DND-41 (cell line): ENCODE measurements around the gene SLC22A1.

Experiments
- ATAC-seq: fragments of 200-7000 bp; cut with Tn5 transposase; 3 replicates; pipeline ENCODE4 v1.9.1; 2021; ENCODE audit warnings: low read depth; ENCODE audit not compliant: insufficient read depth
- DNase-seq: peaks from one replicate; pipeline ENCODE4 v3.0.0-alpha.2; 2020
- H2AFZ ChIP-seq: 2 replicates; pipeline ENCODE4 v1.6.0; 2012; ENCODE audit warnings: low read depth, low read length
- H3K27ac ChIP-seq: 2 replicates; pipeline ENCODE4 v1.5.1; 2012; ENCODE audit warnings: low read length, inconsistent platforms
- H3K27me3 ChIP-seq: fragments of 200-600 bp; sonication (generic); 2 replicates; pipeline ENCODE4 v1.6.0; 2012; ENCODE audit warnings: low read length, mild to moderate bottlenecking, inconsistent platforms; ENCODE audit not compliant: insufficient read depth, poor library complexity
- H3K36me3 ChIP-seq: 2 replicates; pipeline ENCODE4 v1.5.1; 2012; ENCODE audit warnings: low read length, inconsistent platforms; ENCODE audit not compliant: insufficient read depth
- H3K4me1 ChIP-seq: 2 replicates; pipeline ENCODE4 v1.5.1; 2012; ENCODE audit warnings: mild to moderate bottlenecking, low read length; ENCODE audit not compliant: insufficient read depth
- H3K4me2 ChIP-seq: 2 replicates; pipeline ENCODE4 v1.6.0; 2012; ENCODE audit warnings: mild to moderate bottlenecking, moderate library complexity, low read length, inconsistent platforms; ENCODE audit not compliant: insufficient read depth
- H3K4me3 ChIP-seq, 2 experiments: fragments of 200-600 bp in 1 of 2; shearing (Covaris generic) in 1 of 2; 2 replicates each; pipeline ENCODE4 v1.5.1; 2012 to 2016; ENCODE audit warnings: inconsistent platforms in 2 of 2, low read length in 2 of 2, mild to moderate bottlenecking in 2 of 2, low read depth in 1 of 2, moderate library complexity in 1 of 2
- H3K79me2 ChIP-seq: 2 replicates; pipeline ENCODE4 v1.6.0; 2012; ENCODE audit warnings: low read length, inconsistent platforms; ENCODE audit not compliant: insufficient read depth
- H3K9ac ChIP-seq: 2 replicates; pipeline ENCODE4 v1.6.0; 2012; ENCODE audit warnings: low read depth, mild to moderate bottlenecking, inconsistent platforms, low read length, moderate library complexity
- H3K9me3 ChIP-seq: 2 replicates; pipeline ENCODE4 v1.5.1; 2012; ENCODE audit warnings: low read length, moderate library complexity, mild to moderate bottlenecking, inconsistent platforms; ENCODE audit not compliant: insufficient read depth, severe bottlenecking
- H4K20me1 ChIP-seq: 2 replicates; pipeline ENCODE4 v1.6.0; 2012; ENCODE audit warnings: low read length; ENCODE audit not compliant: insufficient read depth
- CTCF ChIP-seq: IDR thresholded peaks from 2 replicates; pipeline ENCODE4 v1.5.1; 2012; ENCODE audit warnings: borderline replicate concordance, low read length, moderate library complexity, mild to moderate bottlenecking; ENCODE audit not compliant: poor library complexity, severe bottlenecking; ENCODE audit errors: extremely low read depth
- EZH2 ChIP-seq: IDR thresholded peaks from 3 replicates; pipeline ENCODE4 v1.6.1; 2012; ENCODE audit warnings: borderline replicate concordance, low read depth, mild to moderate bottlenecking, moderate library complexity, low read length, inconsistent platforms; ENCODE audit not compliant: severe bottlenecking

Gene SLC22A1

GRCh38 chr6:160101277-160102205 is 20.1 kb upstream of the SLC22A1 start:
- Histone ChIP-seq H3K27ac (peak overlapping the region; percentile 38; the same call in 1 of the 2 replicates), H3K4me3 (no peak overlapping the region), H4K20me1 (peaks cover 14% of the 10 kb centered on the region; the same call in 1 of the 2 replicates), H3K79me2 (no peaks in the 10 kb centered on the region), H3K27me3 (no peaks in the 10 kb centered on the region), H3K4me1 (no peaks in the 10 kb centered on the region), H3K4me2 (no peak overlapping the region), H3K9ac (no peak overlapping the region), H2AFZ (no peak overlapping the region), H3K36me3 (peaks cover 94% of the 10 kb centered on the region), H3K9me3 (no peaks in the 10 kb centered on the region)
- no peak for DNase-seq
- TF ChIP-seq EZH2 (no peak), CTCF (no peak)
- ATAC-seq = no peak

GRCh38 chr6:160102399-160102798 is 19.2 kb upstream of the SLC22A1 start:
- Histone ChIP-seq H3K27ac (no peak overlapping the region), H3K27me3 (no peaks in the 10 kb centered on the region), H4K20me1 (peaks cover 14% of the 10 kb centered on the region; the same call in 1 of the 2 replicates), H3K9ac (no peak overlapping the region), H3K4me1 (no peaks in the 10 kb centered on the region), H3K9me3 (no peaks in the 10 kb centered on the region), H3K4me2 (no peak overlapping the region), H3K4me3 (no peak overlapping the region), H2AFZ (no peak overlapping the region), H3K79me2 (no peaks in the 10 kb centered on the region), H3K36me3 (peaks cover 94% of the 10 kb centered on the region)
- ATAC-seq = no peak
- TF ChIP-seq CTCF (no peak), EZH2 (no peak)
- DNase-seq = no peak

- Histone ChIP-seq H2AFZ (no peak overlapping the region), H3K4me3 (no peak overlapping the region), H3K27ac (no peak overlapping the region), H3K36me3 (peaks cover 94% of the 10 kb centered on the region), H3K4me2 (no peak overlapping the region), H4K20me1 (peaks cover 14% of the 10 kb centered on the region; the same call in 1 of the 2 replicates), H3K79me2 (no peaks in the 10 kb centered on the region), H3K9me3 (no peaks in the 10 kb centered on the region), H3K4me1 (no peaks in the 10 kb centered on the region), H3K27me3 (no peaks in the 10 kb centered on the region), H3K9ac (no peak overlapping the region)
- ATAC-seq (peak; percentile 59), DNase-seq (peak; percentile 48)
- TF ChIP-seq CTCF = peak; percentile 65
- TF ChIP-seq EZH2 = no peak
Observed at GRCh38 chr6:160102956-160103824, 18.4 kb upstream of the SLC22A1 start.
